ENCODE measurements around the gene TBC1D20.
"Not testable (repeated sequence)": the region's sequence is repeated elsewhere in the genome, so short reads cannot be mapped to it uniquely, and the experiment has no call there.

The TBC1D20 gene

GRCh38 chr20:400454-401275, 61.7 kb downstream of the TBC1D20 start:
- DNase-seq = peak; percentile 4

- DNase-seq = no peak
Observed at GRCh38 chr20:400128-400453, 62.2 kb downstream of the TBC1D20 start.

- no peak for DNase-seq
Observed at GRCh38 chr20:399182-399707, 63.1 kb downstream of the TBC1D20 start.

GRCh38 chr20:397432-398237, 64.7 kb downstream of the TBC1D20 start:
- no peak for DNase-seq

GRCh38 chr20:396619-397431, 65.5 kb downstream of the TBC1D20 start:
- no peak for DNase-seq

- no peak for DNase-seq
Observed at GRCh38 chr20:396252-396618, 66.1 kb downstream of the TBC1D20 start.

- DNase-seq = not testable (repeated sequence)
Observed at GRCh38 chr20:393296-393695, 69.0 kb downstream of the TBC1D20 start.

GRCh38 chr20:391041-391711, 71.2 kb downstream of the TBC1D20 start:
- DNase-seq = no peak

GRCh38 chr20:389220-389619, 73.1 kb downstream of the TBC1D20 start:
- DNase-seq = no peak

- DNase-seq = no peak
Observed at GRCh38 chr20:388034-388994, 74.0 kb downstream of the TBC1D20 start.

GRCh38 chr20:387520-387919, 74.8 kb downstream of the TBC1D20 start:
- no peak for DNase-seq

GRCh38 chr20:386634-387033, 75.7 kb downstream of the TBC1D20 start:
- not testable (repeated sequence) for DNase-seq

Data from midbrain (tissue), 1 donor.